Hair follicular keratinocyte (primary cell): ENCODE results near the gene ZBTB48. TPM values are rescaled to one million over a fixed set of nuclear protein-coding genes. Genes with fewer than 3 reads are reported as not detected.

ENCODE experiments used
- total RNA-seq: library from RNA; depleted of rRNA; stranded (reverse); fragments of >200 nt; gene quantifications from 2 replicates; pipeline ENCODE4 v1.2.3, GENCODE V29; 2015

Gene ZBTB48
- 10.2 and 15.1 TPM in 2 replicates for total RNA-seq

GRCh38 chr1:6579374-6580118 is at the start of gene ZBTB48:
Gene ZBTB48, plus strand, starts transcription at chr1:6579994. Its CDS starts 616 bp downstream, at chr1:6580610.

GRCh38 chr1:6554031-6554906 is 25.5 kb upstream of the ZBTB48 start, which contains the start of gene NOL9:
Gene NOL9, minus strand, starts transcription at chr1:6554513. Its CDS starts 11 bp downstream, at chr1:6554502.

GRCh38 chr1:6554907-6555778 is 24.7 kb upstream of the ZBTB48 start, which contains the start of gene TAS1R1:
Gene TAS1R1, plus strand, starts transcription at chr1:6555307. Its CDS starts 67 bp downstream, at chr1:6555374.

GRCh38 chr1:6602669-6603237 is 23.0 kb downstream of the ZBTB48 start, which contains the start of gene KLHL21:
Gene KLHL21, minus strand, starts transcription at chr1:6602869. Its CDS starts 52 bp downstream, at chr1:6602817.

GRCh38 chr1:6613361-6614018 is 33.7 kb downstream of the ZBTB48 start, which contains the start of gene PHF13:
Gene PHF13, plus strand, starts transcription at chr1:6613731. Its CDS starts 336 bp downstream, at chr1:6614067.

GRCh38 chr1:6624710-6625583 is 45.2 kb downstream of the ZBTB48 start, which contains the start of gene THAP3:
Gene THAP3, plus strand, starts transcription at chr1:6624868. Its CDS starts 351 bp downstream, at chr1:6625219.

Other genes with a start within 250 kb of the ZBTB48 start
- gene ACOT7, start 186.2 kb upstream of the ZBTB48 start, total RNA-seq: 139 and 154 TPM in 2 replicates
- 42.2 and 55.4 TPM in 2 replicates for gene HES2, start 160.1 kb upstream of the ZBTB48 start, total RNA-seq
- gene ESPN, start 155.2 kb upstream of the ZBTB48 start, total RNA-seq: 0.84 and 4.3 TPM in 2 replicates
- 19.6 and 33.4 TPM in 2 replicates for gene TNFRSF25, start 113.8 kb upstream of the ZBTB48 start, total RNA-seq
- gene PLEKHG5, start 88.3 kb upstream of the ZBTB48 start, total RNA-seq: 28.8 and 57.3 TPM in 2 replicates
- gene NOL9, start 25.5 kb upstream of the ZBTB48 start, total RNA-seq: 12.3 and 21.5 TPM in 2 replicates
- gene TAS1R1, start 24.7 kb upstream of the ZBTB48 start, total RNA-seq: not detected in 2 replicates
- 40.7 and 68.4 TPM in 2 replicates for gene KLHL21, start 22.9 kb downstream of the ZBTB48 start, total RNA-seq
- gene PHF13, start 33.7 kb downstream of the ZBTB48 start, total RNA-seq: 5.4 and 6.2 TPM in 2 replicates
- gene THAP3, start 44.9 kb downstream of the ZBTB48 start, total RNA-seq: 12.0 and 13.7 TPM in 2 replicates
- 23.2 and 33.8 TPM in 2 replicates for gene DNAJC11, start 121.8 kb downstream of the ZBTB48 start, total RNA-seq
- 55.8 and 57.4 TPM in 2 replicates for gene CAMTA1, start 205.5 kb downstream of the ZBTB48 start, total RNA-seq